Ishikawa (cell line): Measurements from ENCODE around the gene PRUNE2.

Experiments
- CREB1 ChIP-seq: IDR thresholded peaks from 2 replicates; pipeline ENCODE4 v1.6.1; 2012; ENCODE audit warnings: low read depth
- EGR1 ChIP-seq: IDR thresholded peaks from 2 replicates; pipeline ENCODE4 v1.6.1; 2012
- FOXM1 ChIP-seq: IDR thresholded peaks from 2 replicates; pipeline ENCODE4 v1.6.1; 2012; ENCODE audit warnings: low read depth, borderline replicate concordance

DNA sequence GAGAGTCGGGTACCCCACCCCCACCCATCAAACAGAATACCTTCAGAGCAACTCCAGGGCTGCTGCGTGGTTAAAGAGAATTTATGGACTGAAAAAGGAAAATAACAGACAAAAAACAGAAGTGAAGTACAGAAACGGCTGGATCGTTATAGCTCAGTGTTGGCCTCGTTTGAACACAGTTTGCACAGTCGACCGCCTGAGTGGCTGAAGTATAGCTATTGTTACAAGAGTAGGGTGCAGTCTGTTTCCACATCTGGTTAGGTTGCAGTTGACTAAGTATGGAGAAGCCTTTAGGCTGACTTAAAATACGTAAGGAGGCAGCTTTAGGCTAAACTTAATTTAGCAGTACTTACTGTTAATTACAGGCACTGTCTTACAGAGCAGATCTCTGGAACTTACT is 325.7 kb downstream of the PRUNE2 start:
- no peak for TF ChIP-seq CREB1
- TF ChIP-seq FOXM1, result no peak
- no peak for TF ChIP-seq EGR1
